Heart left ventricle (tissue), 16 donors: ENCODE data around the gene HRG. TPM values are rescaled to one million over a fixed set of nuclear protein-coding genes. Genes with fewer than 3 reads are reported as not detected.

Source experiments
- ATAC-seq, 4 donors: fragments of 200-7000 bp; cut with Tn5 transposase; one replicate each; pipeline ENCODE4 v1.9.1; 2020 to 2022; ENCODE audit warnings: moderate library complexity in 4 of 4, mild to moderate bottlenecking in 3 of 4, moderate number of reproducible peaks in 1 of 4
- DNase-seq, 5 donors: peaks; one replicate each; pipeline ENCODE4 v3.0.0-alpha.2; 2020
- H3K27ac ChIP-seq, 12 donors: fragments of 200-600 bp; sonication (generic) in 4 of 12; one replicate each; pipeline versions ENCODE4 v1.5.0 to v1.8.0; 2016 to 2022; ENCODE audit warnings: mild to moderate bottlenecking in 2 of 12
- H3K27me3 ChIP-seq, 9 donors: fragments of 200-600 bp; sonication (generic) in 2 of 9; one replicate each; pipeline versions ENCODE4 v1.5.1 to v1.8.0; 2016 to 2022; ENCODE audit warnings: mild to moderate bottlenecking in 3 of 9
- H3K36me3 ChIP-seq, 9 donors: fragments of 200-600 bp; sonication (generic) in 2 of 9; one replicate each; pipeline versions ENCODE4 v1.5.0 to v1.8.0; 2018 to 2022; ENCODE audit warnings: mild to moderate bottlenecking in 2 of 9
- H3K4me1 ChIP-seq, 12 donors: fragments of 200-600 bp; sonication (generic) in 4 of 12; one replicate each; pipeline versions ENCODE4 v1.5.0 to v1.8.0; 2016 to 2022; ENCODE audit warnings: mild to moderate bottlenecking in 3 of 12
- H3K4me3 ChIP-seq, 12 donors: fragments of 200-600 bp; sonication (generic) in 4 of 12; one replicate each; pipeline versions ENCODE4 v1.5.0 to v1.8.0; 2017 to 2022; ENCODE audit warnings: mild to moderate bottlenecking in 9 of 12, moderate library complexity in 4 of 12
- H3K9me3 ChIP-seq, 12 donors: fragments of 200-600 bp; sonication (generic) in 4 of 12; one replicate each; pipeline versions ENCODE4 v1.5.0 to v1.8.0; 2016 to 2022; ENCODE audit warnings: mild to moderate bottlenecking in 1 of 12
- POLR2A ChIP-seq, 2 donors: fragments of 450-650 bp; IDR thresholded peaks; one replicate each; pipeline ENCODE4 v1.6.1; 2017; ENCODE audit warnings: antibody characterized with exemption in 2 of 2, mild to moderate bottlenecking in 2 of 2, moderate library complexity in 2 of 2
- WGBS, 4 donors: extraction: QIAGEN DNeasy Blood & Tissue Kit in 2 of 4; methylation state at CpG; one replicate each; pipeline versions ENCODE4 v1.1.5 to v1.1.7; 2013 to 2018; 5-methylcytosine and 5-hydroxymethylcytosine counted together
- intact Hi-C, 10 donors: fragments of 100-400 bp; cut with DNase I; formaldehyde crosslinking; loops; one replicate each; pipeline versions ENCODE4 v1.11.1 to v1.14.2; 2022
- polyA plus RNA-seq, 2 donors: library from polyadenylated mRNA; stranded (reverse); fragments of 200-250 nt; gene quantifications; one replicate each; pipeline ENCODE4 v1.2.3, GENCODE V29; 2013
- total RNA-seq, 9 donors: library from RNA; depleted of rRNA in 2 of 9; stranded (reverse); fragments of >200 nt in 2 of 9; fragmentation: NEBNext Ultra II Directional in 3 of 9; extraction: Animal tissue kit (Norgen Biotek cat#: 25700) in 3 of 9; gene quantifications; one replicate each; pipeline versions ENCODE4 v1.1.0 to v1.2.4, GENCODE V29; 2016 to 2023
- TF ChIP-seq, protein P1 (sequence below), 12 donors: fragments of 200-600 bp; sonication (generic) in 4 of 12; IDR thresholded peaks; one replicate each; pipeline versions ENCODE4 v1.5.0 to v1.8.0; 2018 to 2022; ENCODE audit warnings: antibody characterized with exemption in 12 of 12, mild to moderate bottlenecking in 5 of 12
- donor health status: ischemic (EF 13 %, LVEDD 7.1; RV severe dilation, severe dysfunction).
- donor health status: healthy with polysubstance abuse.
- donor health status: DM: no; HTN: yes; CAD: no.
- donor health status: DM: no; HTN: no; CAD: no.
- donor health status: ischemic (EF 25% LVEDD 6.9; RV normal size, moderate dysfunction).
- donor health status: ischemic (EF 25% LVEDD 5.7; RV mildly dilated, moderate dysfunction).
- donor health status: healthy.
- donor health status: DM: yes; HTN: yes; CAD: no.
- donor health status: ischemic (EF 35%, LVEDD 5.7; RV mildly dilated, moderate dysfunction).
- donor health status: nonischemic (EF 11% LVEDD 7.7; RV severe dilation, severe dysfunction).
- donor health status: DM: yes; HTN: yes; CAD: no.
- donor health status: PGD.
- donor health status: ischemic (EF 29% LVEDD 5.4; RV normal size, mild dysfunction).
- donor health status: nonischemic (EF 23%, LVEDD 6.1; RV moderate dilation, normal function).

HRG gene
- total and polyA plus RNA-seq, 11 donors: 0.04 TPM; not detected in 10

DNA sequence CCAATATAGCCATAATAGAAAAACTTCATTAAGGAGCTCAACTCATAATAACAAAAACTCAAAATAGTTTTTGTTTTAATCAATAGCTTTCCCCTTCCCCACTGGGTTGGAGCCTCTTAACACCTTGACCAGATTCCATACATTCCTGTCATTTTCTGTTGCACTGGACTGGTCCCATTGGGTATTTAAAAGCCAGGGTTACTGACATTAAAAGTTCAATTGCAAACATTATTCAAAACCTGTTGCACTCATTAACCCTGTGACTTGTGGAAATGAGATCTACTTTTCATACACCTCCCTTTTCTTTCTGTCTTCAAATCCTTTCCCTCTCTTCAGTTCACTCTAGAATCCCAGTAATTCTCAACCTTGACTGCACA lies 1.7 kb upstream of the HRG start:
- TF ChIP-seq POLR2A (IDR thresholded peaks at IDR 0.05): no peak
- TF ChIP-seq, protein P1, sequence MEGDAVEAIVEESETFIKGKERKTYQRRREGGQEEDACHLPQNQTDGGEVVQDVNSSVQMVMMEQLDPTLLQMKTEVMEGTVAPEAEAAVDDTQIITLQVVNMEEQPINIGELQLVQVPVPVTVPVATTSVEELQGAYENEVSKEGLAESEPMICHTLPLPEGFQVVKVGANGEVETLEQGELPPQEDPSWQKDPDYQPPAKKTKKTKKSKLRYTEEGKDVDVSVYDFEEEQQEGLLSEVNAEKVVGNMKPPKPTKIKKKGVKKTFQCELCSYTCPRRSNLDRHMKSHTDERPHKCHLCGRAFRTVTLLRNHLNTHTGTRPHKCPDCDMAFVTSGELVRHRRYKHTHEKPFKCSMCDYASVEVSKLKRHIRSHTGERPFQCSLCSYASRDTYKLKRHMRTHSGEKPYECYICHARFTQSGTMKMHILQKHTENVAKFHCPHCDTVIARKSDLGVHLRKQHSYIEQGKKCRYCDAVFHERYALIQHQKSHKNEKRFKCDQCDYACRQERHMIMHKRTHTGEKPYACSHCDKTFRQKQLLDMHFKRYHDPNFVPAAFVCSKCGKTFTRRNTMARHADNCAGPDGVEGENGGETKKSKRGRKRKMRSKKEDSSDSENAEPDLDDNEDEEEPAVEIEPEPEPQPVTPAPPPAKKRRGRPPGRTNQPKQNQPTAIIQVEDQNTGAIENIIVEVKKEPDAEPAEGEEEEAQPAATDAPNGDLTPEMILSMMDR (IDR thresholded peaks at IDR 0.05): no peak
- no peak for ATAC-seq
- H3K9me3 ChIP-seq: no peaks in the 10 kb centered on the region
- intact Hi-C loops: no loop called here
- no peak for DNase-seq
- H3K27ac ChIP-seq: no peak overlapping the region
- H3K27me3 ChIP-seq: peaks cover 0 to 9% (median 0%) of the 10 kb centered on the region in 9 donors
- H3K4me3 ChIP-seq: no peak overlapping the region
- H3K36me3 ChIP-seq: no peaks in the 10 kb centered on the region
- H3K4me1 ChIP-seq: no peaks in the 10 kb centered on the region

DNA sequence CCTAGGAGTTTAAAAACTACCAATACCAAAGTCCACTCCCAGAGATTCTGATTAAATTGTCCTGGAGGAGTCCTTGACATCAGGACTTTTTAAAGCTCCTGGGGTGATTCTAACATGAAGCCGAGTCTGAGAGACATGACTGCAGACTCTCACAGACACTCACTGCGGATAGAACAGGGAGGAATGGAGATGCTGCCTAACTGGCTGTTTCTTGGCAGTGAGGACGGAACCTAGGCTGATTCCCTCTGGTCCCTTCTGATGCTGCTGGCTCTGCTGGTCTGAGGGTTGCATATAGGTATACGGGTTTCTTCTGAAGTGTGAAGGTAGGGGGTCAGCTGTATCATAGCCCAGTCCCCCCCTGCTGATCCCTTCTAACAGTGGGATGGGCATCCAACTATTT lies 1.3 kb upstream of the HRG start:
- Histone ChIP-seq H3K4me3 (no peak overlapping the region), H3K4me1 (no peaks in the 10 kb centered on the region), H3K9me3 (no peaks in the 10 kb centered on the region), H3K36me3 (no peaks in the 10 kb centered on the region), H3K27ac (no peak overlapping the region), H3K27me3 (peaks cover 0 to 9% (median 0%) of the 10 kb centered on the region in 9 donors)
- intact Hi-C loops: no loop called here
- DNase-seq (no peak), ATAC-seq (no peak)
- no peak for TF ChIP-seq POLR2A (IDR thresholded peaks at IDR 0.05)
- TF ChIP-seq, protein P1 (IDR thresholded peaks at IDR 0.05): no peak
- WGBS, 4 donors: 54 to 61% (median 59%) methylated on average over 4 of the region's 4 CpGs

DNA sequence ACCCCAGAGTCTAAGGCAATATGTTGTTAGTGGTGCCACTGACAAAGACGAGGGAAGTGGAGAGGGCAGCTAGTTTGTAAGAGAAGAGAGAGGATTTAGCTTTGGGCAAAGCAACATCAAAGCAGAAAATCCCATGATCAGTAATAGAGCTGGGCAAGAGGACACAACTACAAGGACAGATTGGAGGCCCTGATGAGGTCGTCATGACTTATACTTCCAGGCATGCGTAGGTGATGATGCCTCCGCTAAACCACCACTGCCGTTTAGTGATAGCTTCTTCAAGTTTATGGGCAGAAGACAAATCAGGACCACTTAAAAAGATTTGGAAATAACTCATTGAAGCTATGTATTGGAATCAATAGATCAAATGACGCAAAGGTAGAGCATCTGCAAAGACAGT lies 2.6 kb downstream of the HRG start:
- no peak overlapping the region for H3K4me3 ChIP-seq
- H3K27ac ChIP-seq: no peak overlapping the region
- no peak for TF ChIP-seq POLR2A (IDR thresholded peaks at IDR 0.05)
- TF ChIP-seq, protein P1 (IDR thresholded peaks at IDR 0.05): no peak
- intact Hi-C loops: no loop called here
- no peaks in the 10 kb centered on the region for H3K36me3 ChIP-seq
- ATAC-seq (no peak), DNase-seq (no peak)
- H3K4me1 ChIP-seq: no peaks in the 10 kb centered on the region
- 67 to 72% (median 69%) methylated on average over 6 of the region's 6 CpGs for WGBS, 4 donors
- H3K9me3 ChIP-seq: no peaks in the 10 kb centered on the region
- peaks cover 0 to 17% (median 0%) of the 10 kb centered on the region in 9 donors for H3K27me3 ChIP-seq

DNA sequence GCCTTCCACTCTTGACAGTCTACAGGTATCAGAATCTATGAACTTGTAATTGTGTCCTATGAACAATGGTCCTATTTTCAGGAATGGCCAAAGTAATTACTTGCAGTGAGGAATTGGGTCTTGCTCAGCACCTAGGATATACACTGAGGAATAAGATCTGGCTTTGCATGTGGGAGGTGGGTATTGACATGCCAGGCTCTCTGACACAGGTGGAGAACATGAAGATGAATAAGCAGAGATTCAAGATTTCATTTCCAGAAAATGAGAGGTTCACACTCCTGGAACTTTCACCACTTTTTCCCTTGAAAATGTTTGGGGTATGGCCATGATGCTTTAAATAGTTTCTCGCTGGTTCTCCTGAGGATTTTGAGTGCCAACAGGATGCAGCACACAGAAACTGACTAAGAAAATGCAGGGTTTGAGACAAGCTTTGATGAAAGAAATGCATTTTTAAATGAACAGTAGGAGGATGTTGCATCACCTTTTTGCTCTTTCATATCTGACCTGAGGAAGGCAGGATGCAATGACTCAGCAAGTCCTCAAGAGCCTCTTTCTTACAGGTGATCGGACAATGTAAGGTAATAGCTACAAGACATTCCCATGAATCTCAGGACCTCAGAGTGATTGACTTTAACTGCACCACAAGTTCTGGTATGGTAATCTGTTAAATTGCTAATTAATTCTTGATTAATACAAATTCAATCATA lies 3.7 kb downstream of the HRG start:
- WGBS, 4 donors: 63 to 79% (median 73%) methylated on average over 2 of the region's 2 CpGs
- intact Hi-C loops: no loop called here

More for the DNA sequence above, 3.7 kb downstream of the HRG start:
- H3K36me3 ChIP-seq: no peaks in the 10 kb centered on the region
- no peak overlapping the region for H3K4me3 ChIP-seq
- no peak for ATAC-seq
- no peak for DNase-seq
- no peaks in the 10 kb centered on the region for H3K9me3 ChIP-seq
- TF ChIP-seq, protein P1 (IDR thresholded peaks at IDR 0.05): no peak
- no peak for TF ChIP-seq POLR2A (IDR thresholded peaks at IDR 0.05)
- H3K4me1 ChIP-seq: no peaks in the 10 kb centered on the region
- peaks cover 0 to 20% (median 0%) of the 10 kb centered on the region in 9 donors for H3K27me3 ChIP-seq
- H3K27ac ChIP-seq: no peak overlapping the region
